Stimulated activated naive CD8-positive, alpha-beta T cell treated with anti-CD3 and anti-CD28 coated beads, Interleukin-15, Interleukin-2, amounts not matched to agents 100 U/mL and 50 U/mL, for 24 hours (primary cell): ENCODE results near the gene POP4.
A peak's percentile ranks its signal among the peaks of the same experiment; 100 is the strongest.
"Not testable (repeated sequence)": the region's sequence is repeated elsewhere in the genome, so short reads cannot be mapped to it uniquely, and the experiment has no call there.

ENCODE experiments used
- ATAC-seq: fragments of 150-1000 bp; cut with Tn5 transposase; one replicate; pipeline ENCODE4 v1.10.0; 2021
- DNase-seq: peaks from one replicate; pipeline ENCODE4 v3.0.0; 2021

The POP4 gene

DNA sequence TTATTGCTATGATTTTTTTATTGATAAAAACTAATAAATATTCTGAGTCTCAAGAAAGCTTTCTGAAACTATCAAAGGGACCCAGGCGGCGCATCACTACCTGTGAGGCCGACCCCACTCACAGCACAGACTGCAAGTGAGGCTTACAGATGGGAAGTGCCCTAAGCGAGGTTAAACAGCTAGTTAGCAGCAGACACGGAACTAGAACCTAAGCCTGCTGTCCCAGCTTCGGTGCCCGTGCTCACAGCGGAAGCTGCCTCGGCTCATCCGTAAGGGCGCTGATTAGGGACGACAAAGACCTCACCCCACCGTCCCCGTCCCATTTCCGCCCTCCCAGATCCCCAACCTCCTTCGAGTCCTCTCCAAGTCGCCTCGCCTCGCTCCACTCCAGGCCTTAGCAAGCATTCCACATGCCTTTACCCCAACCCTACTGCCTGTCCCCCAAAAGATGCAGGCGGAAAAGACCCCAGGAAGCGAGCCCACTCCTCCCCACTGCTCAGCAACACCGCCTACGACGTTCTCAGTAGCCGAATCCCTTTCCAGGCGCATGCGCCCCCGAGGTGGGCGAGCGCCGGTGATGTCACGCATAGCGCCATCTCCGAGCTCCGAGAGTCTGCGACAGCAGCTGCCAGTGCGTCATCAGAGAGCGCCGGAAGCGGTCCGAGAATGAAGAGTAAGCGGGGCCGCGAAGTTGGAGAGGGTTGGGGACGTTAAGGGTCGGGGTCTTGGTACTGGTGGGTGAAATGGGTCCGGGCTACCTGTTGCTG lies at the start of gene POP4:
Gene POP4 (plus strand): TSS at position 631 of the 767 bp plus-strand sequence. CDS start 36 bp downstream, at position 667.
- ATAC-seq: peak; percentile 78
- DNase-seq: peak; percentile 99

DNA sequence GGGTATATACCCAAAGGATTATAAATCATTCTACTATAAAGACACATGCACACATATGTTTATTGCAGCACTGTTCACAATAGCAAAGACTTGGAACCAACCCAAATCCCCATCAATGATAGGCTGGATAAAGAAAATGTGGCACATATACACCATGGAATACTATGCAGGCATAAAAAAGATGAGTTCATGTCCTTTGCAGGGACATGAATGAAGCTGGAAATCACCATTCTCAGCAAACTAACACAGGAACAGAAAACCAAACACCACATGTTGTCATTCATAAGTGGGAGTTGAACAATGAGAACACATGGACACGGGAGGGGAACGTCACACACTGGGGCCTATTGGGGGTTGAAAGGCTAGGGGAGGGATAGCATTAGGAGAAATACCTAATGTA lies 47.0 kb upstream of the POP4 start:
- ATAC-seq: not testable (repeated sequence)

GRCh38 chr19:29559743-29560142 lies 46.3 kb upstream of the POP4 start:
- no peak for ATAC-seq
- DNase-seq: no peak

More for the DNA sequence above, 47.0 kb upstream of the POP4 start:
- not testable (repeated sequence) for DNase-seq

DNA sequence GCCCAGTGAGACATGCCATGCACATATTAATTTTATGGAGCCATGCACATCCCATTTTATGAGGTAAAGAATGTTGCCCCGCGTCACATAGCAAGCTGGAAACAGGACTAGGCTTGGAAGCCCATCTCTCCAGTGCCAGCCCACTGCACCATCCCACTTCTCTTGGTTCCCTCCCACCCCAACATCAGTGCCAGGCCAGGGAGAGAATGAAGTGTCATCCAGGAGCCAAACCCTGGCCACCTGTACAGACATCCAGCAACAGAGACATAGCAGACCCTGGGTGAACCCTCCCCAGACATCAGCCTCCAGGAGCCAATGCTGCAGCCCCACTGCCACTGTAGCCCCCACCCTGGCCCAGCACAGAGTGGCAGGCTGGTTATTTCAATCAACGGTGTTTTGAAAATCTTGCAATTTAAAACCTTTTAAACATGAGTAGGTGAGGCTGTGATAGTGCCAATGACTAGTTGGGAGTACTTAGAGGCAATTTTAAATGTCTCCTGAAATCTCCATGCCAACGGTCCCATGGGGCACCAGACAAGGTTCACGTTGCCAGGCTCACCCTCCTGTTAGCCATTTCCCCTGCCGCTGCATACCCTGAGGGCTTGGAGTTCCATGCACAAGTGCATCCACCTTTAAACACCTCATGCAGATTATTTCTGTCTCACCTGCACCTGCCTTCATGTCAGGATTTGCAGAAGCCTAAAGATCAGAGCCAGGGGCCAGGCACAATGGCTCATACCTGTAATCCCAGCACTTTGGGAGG lies 45.6 kb upstream of the POP4 start:
- ATAC-seq (no peak), DNase-seq (no peak)

DNA sequence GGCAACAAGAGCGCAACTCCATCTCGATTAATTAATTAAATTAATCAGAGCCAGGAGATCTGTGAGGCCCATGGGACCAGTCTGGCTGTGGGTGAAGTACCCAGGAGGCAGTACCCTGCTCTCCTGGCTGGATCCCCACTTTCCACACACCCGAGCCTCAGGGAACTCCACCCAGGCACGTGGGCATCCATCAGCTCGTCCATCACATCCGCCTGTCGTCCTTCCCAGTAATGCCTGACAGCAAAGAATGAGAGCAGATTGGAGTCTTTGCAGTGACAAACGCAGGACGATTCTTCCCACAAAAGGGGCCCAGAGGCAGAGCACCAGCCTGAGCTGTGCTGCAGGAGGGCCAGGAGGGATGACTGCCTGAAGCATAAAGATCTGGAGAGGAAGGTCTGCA lies 44.5 kb upstream of the POP4 start:
- no peak for ATAC-seq

DNA sequence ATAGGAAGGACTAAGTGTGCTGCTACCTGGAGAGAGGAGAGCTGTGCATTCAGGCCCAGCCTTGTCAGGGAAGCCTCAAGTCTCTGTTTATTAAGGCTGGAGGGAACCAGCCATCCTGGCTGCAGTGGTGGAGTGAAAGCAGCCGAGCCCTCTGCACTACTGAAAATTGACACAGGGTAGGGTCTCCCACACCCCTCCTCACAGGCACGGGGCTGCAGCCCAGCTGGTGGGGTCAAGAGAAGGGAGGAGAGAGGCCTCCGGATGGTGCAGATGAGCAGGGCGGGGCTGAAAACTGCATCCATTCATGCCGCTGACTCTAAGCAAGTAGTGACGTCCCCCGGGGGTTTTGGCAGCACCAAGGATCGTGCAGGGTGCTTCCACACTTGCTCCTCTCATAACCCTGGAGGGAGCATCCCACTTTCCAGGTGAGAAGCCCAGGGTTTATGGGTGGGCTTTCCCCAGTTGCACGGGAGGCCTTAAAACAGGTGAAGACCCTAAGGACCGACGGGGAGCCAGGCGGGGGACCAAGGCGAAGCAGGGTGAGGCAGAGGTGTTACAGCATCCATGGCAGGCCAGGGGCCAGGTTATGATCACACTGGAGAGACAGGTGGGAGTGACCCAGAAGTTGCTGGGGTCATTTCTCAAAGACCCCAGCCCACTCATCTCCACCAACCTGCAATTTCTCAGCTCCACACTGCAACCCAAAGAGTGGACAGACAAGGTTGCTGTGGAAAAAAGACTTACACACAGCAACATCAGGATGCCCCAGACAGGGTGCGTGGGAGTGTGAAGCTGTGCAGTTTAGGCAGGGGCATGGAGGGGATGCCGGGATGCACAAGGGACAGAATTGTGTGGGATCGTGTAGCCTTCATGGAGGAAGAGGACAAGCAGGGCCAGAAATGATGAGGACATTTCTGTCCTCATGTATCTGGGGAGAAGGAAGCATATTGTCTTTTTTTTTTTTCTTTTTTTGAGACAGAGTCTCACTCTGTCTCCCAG lies 43.5 kb upstream of the POP4 start:
- no peak for DNase-seq

More for the DNA sequence above, 44.5 kb upstream of the POP4 start:
- no peak for DNase-seq

DNA sequence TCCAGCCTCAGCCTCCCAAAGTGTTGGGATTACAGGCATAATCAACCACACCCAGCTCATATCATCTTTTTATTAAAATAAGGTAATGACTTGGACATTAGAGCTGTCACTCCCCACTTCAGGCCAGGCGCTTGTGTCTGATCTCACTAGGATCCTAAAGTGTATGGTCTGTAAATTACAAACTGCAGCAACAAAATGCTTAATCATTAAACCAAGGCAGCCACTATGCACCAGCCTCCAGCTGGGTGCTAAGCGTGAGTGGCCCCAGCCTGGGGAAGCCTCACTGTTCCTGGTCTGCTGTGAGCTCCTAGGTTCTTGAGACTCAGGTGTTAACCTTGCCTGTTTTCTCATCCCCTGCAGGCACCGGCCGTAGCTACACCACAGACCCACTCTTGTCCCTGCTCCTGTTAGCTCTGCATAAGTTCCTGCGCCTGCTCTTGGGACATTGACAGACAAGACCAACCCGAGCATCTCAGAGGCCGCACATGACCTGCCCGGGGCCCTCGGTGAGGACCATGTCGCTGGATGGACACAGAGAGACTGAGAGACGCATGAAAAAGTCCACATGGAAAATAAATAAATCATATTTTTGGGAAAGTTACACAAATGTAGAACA lies 42.5 kb upstream of the POP4 start:
- DNase-seq (no peak), ATAC-seq (no peak)

More for the DNA sequence above, 43.5 kb upstream of the POP4 start:
- no peak for ATAC-seq

GRCh38 chr19:29564574-29565005 lies 41.5 kb upstream of the POP4 start:
- DNase-seq (no peak), ATAC-seq (peak; percentile 74)

- ATAC-seq: no peak
- no peak for DNase-seq
These were observed 40.9 kb upstream of the POP4 start for GRCh38 chr19:29565171-29565570.

DNA sequence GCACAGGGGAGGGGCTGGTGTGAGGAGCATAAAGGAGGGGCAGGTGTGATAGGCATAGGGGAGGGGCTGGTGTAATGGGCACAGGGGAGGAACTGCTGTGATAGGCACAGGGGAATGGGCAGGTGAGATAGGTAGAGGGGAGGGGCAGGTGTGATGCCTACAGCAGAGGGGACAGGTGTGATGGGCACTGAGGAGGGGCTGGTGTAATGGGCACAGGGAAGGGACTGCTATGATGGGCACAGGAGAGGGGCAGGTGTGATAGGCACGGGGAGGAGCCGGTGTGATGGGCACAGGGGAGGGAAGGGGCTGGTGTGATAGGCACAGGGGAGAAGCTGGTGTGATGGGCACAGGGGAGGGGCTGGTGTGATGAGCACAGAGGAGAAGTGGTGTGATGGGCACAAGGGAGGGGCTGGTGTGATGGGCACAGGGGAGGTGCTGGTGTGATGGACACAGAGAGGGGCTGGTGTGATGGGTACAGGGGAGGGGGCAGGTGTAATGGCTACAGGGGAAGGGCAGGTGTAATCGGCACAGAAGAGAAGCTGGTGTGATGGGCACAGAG lies 39.5 kb upstream of the POP4 start:
- DNase-seq: no peak
- ATAC-seq: no peak

GRCh38 chr19:29567366-29567915 lies 38.6 kb upstream of the POP4 start:
- no peak for DNase-seq
- no peak for ATAC-seq

DNA sequence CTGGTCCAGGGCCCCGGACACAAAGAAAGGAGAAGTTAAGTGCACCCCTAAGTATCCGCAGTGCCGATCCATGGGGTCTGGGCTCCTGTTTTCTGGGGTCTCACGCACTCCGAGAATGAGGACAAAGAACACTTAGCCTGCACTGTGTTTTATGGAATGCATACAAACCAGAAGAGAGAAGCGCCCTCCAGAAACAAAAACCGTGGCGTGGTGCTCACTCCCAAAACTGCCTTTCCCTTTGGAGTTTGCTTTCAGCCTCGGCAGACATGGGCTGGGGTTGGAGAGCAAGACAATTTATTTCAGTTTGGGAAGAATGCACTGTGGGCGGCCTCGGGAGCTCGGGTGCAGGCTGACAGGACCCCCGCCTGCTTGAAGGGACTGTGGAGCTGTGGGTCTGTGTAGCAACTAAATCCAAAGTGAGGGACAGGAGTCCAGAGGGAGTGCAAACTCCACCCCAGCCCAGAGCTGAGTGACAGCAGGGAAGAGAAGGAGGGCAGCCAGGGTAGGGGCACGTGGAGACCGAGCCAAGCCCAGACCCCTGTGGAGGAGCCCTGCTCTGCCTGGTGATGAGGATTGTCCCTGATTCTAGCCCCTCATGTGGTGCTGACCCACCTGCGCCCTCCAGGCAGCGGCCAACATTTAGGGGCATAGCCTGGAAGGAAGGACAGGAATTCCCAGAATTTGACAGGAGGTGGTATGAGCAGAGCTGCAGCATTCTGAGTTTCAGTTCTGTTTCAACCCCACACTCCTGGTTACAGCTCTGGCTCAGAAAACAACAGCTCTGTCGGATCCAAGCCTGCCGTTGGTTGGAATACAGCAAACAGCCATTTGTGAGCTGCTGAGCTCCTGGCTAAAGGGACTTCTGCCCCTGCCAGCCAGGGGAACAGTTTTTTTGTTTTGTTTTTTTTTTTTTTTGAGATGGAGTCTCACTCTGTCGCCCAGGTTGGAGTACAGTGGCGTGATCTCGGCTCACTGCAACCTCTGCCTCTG lies 37.8 kb upstream of the POP4 start:
- DNase-seq: no peak
- ATAC-seq: no peak

DNA sequence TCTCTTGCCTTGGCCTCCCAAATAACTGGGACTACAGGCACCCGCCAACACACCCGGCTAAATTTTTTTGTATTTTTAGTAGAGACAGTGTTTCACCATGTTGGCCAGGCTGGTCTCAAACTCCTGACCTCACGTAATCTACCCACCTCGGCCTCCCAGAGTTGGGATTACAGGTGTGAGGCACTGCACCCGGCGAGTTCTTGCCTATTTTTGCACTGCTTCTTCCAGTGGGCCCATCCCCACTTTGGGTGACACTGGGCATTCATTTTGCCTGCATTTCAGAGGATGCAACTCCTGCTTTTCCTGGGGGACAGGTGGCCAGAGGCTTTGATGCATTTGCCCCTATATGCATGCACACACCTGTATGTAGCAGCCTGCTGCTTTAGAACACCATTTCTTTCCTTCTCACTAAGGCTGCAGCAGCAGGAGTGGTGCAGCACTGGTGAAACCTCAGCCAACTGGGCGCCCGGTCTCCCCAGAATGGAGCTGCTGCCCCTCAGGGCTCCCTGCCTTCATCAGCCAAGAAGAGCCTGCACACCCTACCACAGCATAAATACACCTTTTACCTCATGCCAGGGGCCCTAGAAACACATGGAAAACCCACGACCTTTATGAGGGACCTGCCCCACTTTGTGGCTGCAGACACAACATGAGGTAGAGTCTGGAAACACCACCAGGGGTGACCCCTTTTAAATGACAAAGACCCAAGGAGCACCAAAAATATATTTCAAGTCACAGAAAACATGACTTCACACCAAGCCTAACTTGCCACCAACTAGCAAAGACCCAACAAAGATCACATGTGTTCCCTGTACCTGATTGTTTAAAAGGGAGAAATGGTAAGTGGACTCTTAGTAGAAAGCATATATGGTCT lies 36.8 kb upstream of the POP4 start:
- ATAC-seq (peak; percentile 51), DNase-seq (peak; percentile 16)

DNA sequence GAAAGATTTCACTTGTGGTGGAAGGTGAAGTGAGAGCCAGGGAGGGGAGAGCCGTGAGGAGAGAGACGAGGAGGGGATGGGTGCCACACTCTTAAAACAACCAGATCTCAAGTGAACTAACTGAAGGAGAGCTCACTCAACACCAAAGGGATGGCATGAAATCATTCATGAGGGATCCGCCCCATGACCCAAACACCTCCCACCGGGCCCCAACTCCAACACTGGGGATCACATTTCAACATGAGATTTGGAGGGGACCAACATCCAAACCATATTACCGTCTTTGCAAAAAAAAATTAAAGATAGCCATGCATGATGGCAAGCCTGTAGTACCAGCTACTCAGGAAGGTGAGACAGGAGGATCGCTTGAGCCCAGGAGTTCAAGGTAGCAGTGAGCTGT lies 34.9 kb upstream of the POP4 start:
- DNase-seq: no peak

DNA sequence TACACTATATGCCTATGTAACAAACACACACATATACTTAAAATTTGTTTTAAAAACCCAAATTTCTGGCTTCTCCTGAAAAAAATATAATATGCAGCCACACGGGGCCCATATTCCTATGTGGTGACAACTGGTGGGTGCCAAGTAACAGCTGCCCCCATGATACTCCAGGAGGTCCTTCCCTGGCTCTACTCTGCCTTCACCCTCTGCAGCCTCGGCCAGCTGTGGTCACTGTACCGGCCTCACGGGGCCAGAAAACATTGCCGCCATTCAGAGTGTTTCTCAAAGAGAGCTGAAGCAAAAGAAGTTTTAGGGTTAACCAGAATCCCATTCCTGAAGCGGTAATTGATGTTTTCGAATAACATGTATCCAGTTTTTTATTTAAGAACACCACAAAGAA lies 32.6 kb upstream of the POP4 start:
- ATAC-seq (no peak), DNase-seq (no peak)

More for the DNA sequence above, 34.9 kb upstream of the POP4 start:
- no peak for ATAC-seq

DNA sequence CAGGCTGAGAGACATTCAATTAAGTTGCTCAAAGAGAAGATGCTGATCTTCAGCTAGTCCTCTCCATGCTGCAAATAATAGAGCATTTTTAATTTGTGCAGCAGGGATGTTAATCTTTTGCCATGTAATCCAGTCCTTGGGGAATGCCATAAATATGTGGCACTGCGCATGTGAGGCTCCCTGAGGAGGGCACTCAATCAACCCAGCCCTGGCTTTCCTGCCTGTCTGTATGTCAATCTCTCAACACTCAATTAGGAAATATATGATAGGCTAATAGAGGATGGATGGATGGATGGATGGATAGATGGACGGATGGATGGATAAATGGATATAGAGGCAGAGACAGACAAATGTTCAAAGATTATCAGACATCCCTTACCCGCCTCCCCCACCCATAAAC lies 31.6 kb upstream of the POP4 start:
- ATAC-seq (no peak), DNase-seq (no peak)

DNA sequence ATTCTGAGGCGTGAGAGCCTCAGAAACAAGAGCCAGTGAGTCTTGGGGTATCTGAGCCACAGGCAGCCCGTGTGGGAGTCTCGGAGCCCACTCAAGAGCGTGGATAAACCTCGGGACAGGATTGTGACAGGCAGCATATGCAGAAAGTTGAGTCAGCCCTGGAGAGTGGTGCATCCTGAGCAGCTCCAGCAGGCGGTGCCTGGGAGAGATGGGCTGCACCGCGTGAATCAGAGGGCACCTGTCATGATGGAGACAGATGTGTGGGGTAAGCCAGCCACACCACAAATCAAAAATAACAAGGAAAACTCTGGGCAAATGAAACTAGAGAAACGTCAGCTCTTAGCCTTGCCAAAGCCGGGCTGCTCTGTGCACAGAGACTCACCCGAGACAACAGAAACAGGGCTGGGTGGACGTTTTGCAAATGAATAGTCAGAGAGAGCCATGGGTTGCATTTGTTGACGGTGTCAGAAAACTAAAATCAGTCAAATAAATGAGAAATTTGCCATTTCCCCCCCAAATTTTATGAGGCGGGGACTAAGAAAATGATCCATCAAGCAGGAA lies 30.0 kb upstream of the POP4 start:
- DNase-seq (peak; percentile 29), ATAC-seq (peak; percentile 58)
